Measurements from ENCODE around the gene NT5C3A.
"Not testable (repeated sequence)": the region's sequence is repeated elsewhere in the genome, so short reads cannot be mapped to it uniquely, and the experiment has no call there.

DNA sequence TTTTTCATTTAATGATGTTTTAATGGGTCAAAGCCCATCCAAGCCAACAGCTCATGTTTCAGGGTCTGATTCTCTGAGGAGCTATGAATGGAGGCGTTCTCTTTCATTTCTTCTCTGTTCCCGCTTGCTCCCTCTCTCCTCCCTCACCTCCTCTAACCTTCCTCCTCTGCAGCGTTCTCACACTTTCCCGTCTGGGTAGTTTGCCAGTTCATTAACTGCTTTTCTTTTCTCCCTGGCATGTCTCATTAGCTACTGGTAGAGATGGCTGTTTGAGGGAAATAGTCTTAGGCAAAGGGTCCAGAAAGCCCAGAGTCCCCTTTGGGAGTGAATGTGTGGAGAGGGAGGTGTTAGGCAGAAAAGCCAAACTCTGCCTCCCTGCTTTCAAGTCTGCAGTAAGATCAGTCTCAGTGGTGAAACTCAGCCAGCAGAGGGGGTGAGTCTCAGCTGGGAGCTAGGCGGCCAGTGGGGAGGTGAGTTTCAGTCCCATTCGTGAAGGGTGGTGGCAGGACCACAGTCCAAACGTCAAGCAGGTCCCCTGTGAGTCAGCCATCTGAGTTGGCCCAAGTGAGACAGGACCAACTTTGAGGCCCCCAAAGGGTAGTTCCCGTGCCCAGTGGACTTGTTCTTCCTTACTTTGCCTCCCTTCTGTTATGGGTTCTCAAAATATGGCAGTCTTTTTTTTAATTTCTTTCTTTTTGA is 98.0 kb downstream of the NT5C3A start:
- TF ChIP-seq, protein P1, sequence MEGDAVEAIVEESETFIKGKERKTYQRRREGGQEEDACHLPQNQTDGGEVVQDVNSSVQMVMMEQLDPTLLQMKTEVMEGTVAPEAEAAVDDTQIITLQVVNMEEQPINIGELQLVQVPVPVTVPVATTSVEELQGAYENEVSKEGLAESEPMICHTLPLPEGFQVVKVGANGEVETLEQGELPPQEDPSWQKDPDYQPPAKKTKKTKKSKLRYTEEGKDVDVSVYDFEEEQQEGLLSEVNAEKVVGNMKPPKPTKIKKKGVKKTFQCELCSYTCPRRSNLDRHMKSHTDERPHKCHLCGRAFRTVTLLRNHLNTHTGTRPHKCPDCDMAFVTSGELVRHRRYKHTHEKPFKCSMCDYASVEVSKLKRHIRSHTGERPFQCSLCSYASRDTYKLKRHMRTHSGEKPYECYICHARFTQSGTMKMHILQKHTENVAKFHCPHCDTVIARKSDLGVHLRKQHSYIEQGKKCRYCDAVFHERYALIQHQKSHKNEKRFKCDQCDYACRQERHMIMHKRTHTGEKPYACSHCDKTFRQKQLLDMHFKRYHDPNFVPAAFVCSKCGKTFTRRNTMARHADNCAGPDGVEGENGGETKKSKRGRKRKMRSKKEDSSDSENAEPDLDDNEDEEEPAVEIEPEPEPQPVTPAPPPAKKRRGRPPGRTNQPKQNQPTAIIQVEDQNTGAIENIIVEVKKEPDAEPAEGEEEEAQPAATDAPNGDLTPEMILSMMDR (IDR thresholded peaks at IDR 0.05): not testable (repeated sequence)
- TF ChIP-seq POLR2A (IDR thresholded peaks at IDR 0.05): not testable (repeated sequence)
